Neural cell (in vitro differentiated cells): ENCODE results near the gene PMAIP1. TPM values are rescaled to one million over a fixed set of nuclear protein-coding genes. Genes with fewer than 3 reads are reported as not detected.

Experiments
- H2AFZ ChIP-seq: fragments of 200-600, 300-800 bp; sonication (generic), shearing (Covaris generic); 2 replicates; pipeline ENCODE4 v1.6.0; 2014; ENCODE audit warnings: low read depth, mild to moderate bottlenecking, antibody characterized with exemption, low read length, moderate library complexity
- H3F3A ChIP-seq: fragments of 200-600 bp; shearing (Covaris generic); 2 replicates; pipeline ENCODE4 v1.6.1; 2016; ENCODE audit warnings: mild to moderate bottlenecking, moderate library complexity, mixed read lengths, antibody characterized with exemption, low read length; ENCODE audit not compliant: insufficient read depth, poor library complexity, severe bottlenecking
- H3K27ac ChIP-seq: fragments of 200-600, 300-800 bp; sonication (generic), shearing (Covaris generic); 2 replicates; pipeline ENCODE4 v1.5.1; 2014; ENCODE audit warnings: mild to moderate bottlenecking, low read length, moderate library complexity
- H3K27me3 ChIP-seq: fragments of 300-800, 200-600 bp; sonication (generic), shearing (Covaris generic); 2 replicates; pipeline ENCODE4 v1.6.0; 2014; ENCODE audit warnings: mild to moderate bottlenecking, low read depth, low read length, moderate library complexity; ENCODE audit not compliant: insufficient read depth
- H3K36me3 ChIP-seq: fragments of 300-800, 200-600 bp; sonication (generic), shearing (Covaris generic); 2 replicates; pipeline ENCODE4 v1.5.1; 2014; ENCODE audit warnings: mild to moderate bottlenecking, antibody characterized with exemption, low read length, moderate library complexity; ENCODE audit not compliant: insufficient read depth
- H3K4me2 ChIP-seq: fragments of 300-800, 200-600 bp; sonication (generic), shearing (Covaris generic); 2 replicates; pipeline ENCODE4 v1.6.0; 2014; ENCODE audit warnings: mild to moderate bottlenecking, low read length
- H3K4me3 ChIP-seq: fragments of 300-800, 200-600 bp; sonication (generic), shearing (Covaris generic); 2 replicates; pipeline ENCODE4 v1.5.1; 2014; ENCODE audit warnings: mild to moderate bottlenecking, low read length, moderate library complexity
- H3K79me2 ChIP-seq: fragments of 200-600 bp; shearing (Covaris generic); replicated peaks from 2 replicates; pipeline ENCODE4 v1.6.0; 2014; ENCODE audit warnings: mild to moderate bottlenecking, low read length, moderate library complexity; ENCODE audit not compliant: insufficient read depth
- H3K9ac ChIP-seq: fragments of 300-800, 200-600 bp; sonication (generic), shearing (Covaris generic); 2 replicates; pipeline ENCODE4 v1.6.1; 2016; ENCODE audit warnings: mild to moderate bottlenecking, low read length, mixed read lengths
- H3K9me2 ChIP-seq: fragments of 200-600 bp; shearing (Covaris generic); 2 replicates; pipeline ENCODE4 v1.6.1; 2016; ENCODE audit warnings: mild to moderate bottlenecking, low read length, mixed read lengths; ENCODE audit not compliant: insufficient read depth
- H3K9me3 ChIP-seq: fragments of 200-600, 300-800 bp; sonication (generic), shearing (Covaris generic); 2 replicates; pipeline ENCODE4 v1.6.1; 2016; ENCODE audit warnings: mild to moderate bottlenecking, mixed run types, low read length, moderate library complexity, mixed read lengths
- H4K20me1 ChIP-seq: fragments of 200-600 bp; shearing (Covaris generic); 2 replicates; pipeline ENCODE4 v1.6.1; 2016; ENCODE audit warnings: mild to moderate bottlenecking, mixed run types; ENCODE audit not compliant: insufficient read depth
- EP300 ChIP-seq: fragments of 450-650 bp; conservative IDR thresholded peaks from 2 replicates; pipeline ENCODE4 v1.6.1; 2014; ENCODE audit warnings: antibody characterized with exemption, mild to moderate bottlenecking, moderate library complexity; ENCODE audit not compliant: poor library complexity, severe bottlenecking
- EZH2 ChIP-seq: fragments of 200-600, 300-800 bp; shearing (Covaris generic), sonication (generic); IDR thresholded peaks from 2 replicates; pipeline ENCODE4 v1.6.1; 2014; ENCODE audit warnings: antibody characterized with exemption, low read length, borderline replicate concordance, mild to moderate bottlenecking; ENCODE audit not compliant: insufficient read depth, poor library complexity, severe bottlenecking
- MXI1 ChIP-seq: fragments of 450-650 bp; conservative IDR thresholded peaks from 2 replicates; pipeline ENCODE4 v1.6.1; 2014; ENCODE audit warnings: antibody characterized with exemption, mild to moderate bottlenecking; ENCODE audit not compliant: poor library complexity, severe bottlenecking
- POLR2AphosphoS5 ChIP-seq: IDR thresholded peaks from 2 replicates; pipeline ENCODE4 v1.6.1; 2012
- RAD21 ChIP-seq: fragments of 450-650 bp; conservative IDR thresholded peaks from 2 replicates; pipeline ENCODE4 v1.6.1; 2014; ENCODE audit warnings: antibody characterized with exemption, mild to moderate bottlenecking, moderate library complexity
- SMC3 ChIP-seq: fragments of 450-650 bp; conservative IDR thresholded peaks from 2 replicates; pipeline ENCODE4 v1.6.1; 2014; ENCODE audit warnings: antibody characterized with exemption, mild to moderate bottlenecking, moderate library complexity; ENCODE audit not compliant: poor library complexity
- TAF1 ChIP-seq: IDR thresholded peaks from 2 replicates; pipeline ENCODE4 v1.6.1; 2012; ENCODE audit warnings: low read depth
- polyA plus RNA-seq: library from polyadenylated mRNA; depleted of rRNA; stranded (reverse); fragments of >200 nt; gene quantifications from 2 replicates; pipeline ENCODE4 v1.2.3, GENCODE V29; 2014
- TF ChIP-seq, protein P1 (sequence below): fragments of 450-650 bp; IDR thresholded peaks from 2 replicates; pipeline ENCODE4 v1.5.1; 2014; ENCODE audit warnings: antibody characterized with exemption, mild to moderate bottlenecking, moderate library complexity; ENCODE audit not compliant: poor library complexity, severe bottlenecking
- TF ChIP-seq, protein P2 (sequence below): IDR thresholded peaks from 2 replicates; pipeline ENCODE4 v1.6.1; 2012; ENCODE audit warnings: borderline replicate concordance

The PMAIP1 gene
- polyA plus RNA-seq, 1 donor from 2014 or later, result 2.4 TPM

DNA sequence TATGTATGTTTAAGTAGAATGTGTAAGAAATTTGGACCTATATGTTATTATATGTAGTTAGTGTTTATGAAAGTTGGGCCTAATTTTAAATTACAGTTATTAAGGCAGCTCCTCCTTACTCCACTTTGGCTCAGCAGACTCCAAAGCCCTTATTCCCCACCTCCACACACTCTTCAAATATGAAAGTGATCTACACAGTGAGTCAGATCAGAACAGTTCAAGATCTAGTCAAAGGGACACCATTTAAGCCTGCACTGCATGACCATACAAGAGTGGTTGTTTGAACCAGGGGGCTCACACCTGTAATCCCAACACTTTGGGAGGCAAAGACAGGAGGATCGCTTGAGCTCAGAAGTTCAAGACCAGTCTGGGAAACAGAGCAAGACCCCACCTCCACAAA, 21.2 kb upstream of the PMAIP1 start:
- no peak overlapping the region for H2AFZ ChIP-seq
- H3K9me3 ChIP-seq, result no peaks in the 10 kb centered on the region
- no peak for TF ChIP-seq RAD21
- TF ChIP-seq MXI1, result no peak
- no peak for TF ChIP-seq POLR2AphosphoS5
- TF ChIP-seq EZH2, result no peak
- TF ChIP-seq, protein P1, sequence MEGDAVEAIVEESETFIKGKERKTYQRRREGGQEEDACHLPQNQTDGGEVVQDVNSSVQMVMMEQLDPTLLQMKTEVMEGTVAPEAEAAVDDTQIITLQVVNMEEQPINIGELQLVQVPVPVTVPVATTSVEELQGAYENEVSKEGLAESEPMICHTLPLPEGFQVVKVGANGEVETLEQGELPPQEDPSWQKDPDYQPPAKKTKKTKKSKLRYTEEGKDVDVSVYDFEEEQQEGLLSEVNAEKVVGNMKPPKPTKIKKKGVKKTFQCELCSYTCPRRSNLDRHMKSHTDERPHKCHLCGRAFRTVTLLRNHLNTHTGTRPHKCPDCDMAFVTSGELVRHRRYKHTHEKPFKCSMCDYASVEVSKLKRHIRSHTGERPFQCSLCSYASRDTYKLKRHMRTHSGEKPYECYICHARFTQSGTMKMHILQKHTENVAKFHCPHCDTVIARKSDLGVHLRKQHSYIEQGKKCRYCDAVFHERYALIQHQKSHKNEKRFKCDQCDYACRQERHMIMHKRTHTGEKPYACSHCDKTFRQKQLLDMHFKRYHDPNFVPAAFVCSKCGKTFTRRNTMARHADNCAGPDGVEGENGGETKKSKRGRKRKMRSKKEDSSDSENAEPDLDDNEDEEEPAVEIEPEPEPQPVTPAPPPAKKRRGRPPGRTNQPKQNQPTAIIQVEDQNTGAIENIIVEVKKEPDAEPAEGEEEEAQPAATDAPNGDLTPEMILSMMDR, result no peak
- no peaks in the 10 kb centered on the region for H3K9me2 ChIP-seq
- H3K27me3 ChIP-seq, result no peaks in the 10 kb centered on the region
- H3F3A ChIP-seq, result no peaks in the 10 kb centered on the region
- H3K36me3 ChIP-seq, result no peaks in the 10 kb centered on the region
- H3K4me3 ChIP-seq, result no peak overlapping the region
- no peak overlapping the region for H3K27ac ChIP-seq
- no peaks in the 10 kb centered on the region for H3K79me2 ChIP-seq
- no peak overlapping the region for H3K4me2 ChIP-seq
- no peaks in the 10 kb centered on the region for H4K20me1 ChIP-seq
- no peak overlapping the region for H3K9ac ChIP-seq

DNA sequence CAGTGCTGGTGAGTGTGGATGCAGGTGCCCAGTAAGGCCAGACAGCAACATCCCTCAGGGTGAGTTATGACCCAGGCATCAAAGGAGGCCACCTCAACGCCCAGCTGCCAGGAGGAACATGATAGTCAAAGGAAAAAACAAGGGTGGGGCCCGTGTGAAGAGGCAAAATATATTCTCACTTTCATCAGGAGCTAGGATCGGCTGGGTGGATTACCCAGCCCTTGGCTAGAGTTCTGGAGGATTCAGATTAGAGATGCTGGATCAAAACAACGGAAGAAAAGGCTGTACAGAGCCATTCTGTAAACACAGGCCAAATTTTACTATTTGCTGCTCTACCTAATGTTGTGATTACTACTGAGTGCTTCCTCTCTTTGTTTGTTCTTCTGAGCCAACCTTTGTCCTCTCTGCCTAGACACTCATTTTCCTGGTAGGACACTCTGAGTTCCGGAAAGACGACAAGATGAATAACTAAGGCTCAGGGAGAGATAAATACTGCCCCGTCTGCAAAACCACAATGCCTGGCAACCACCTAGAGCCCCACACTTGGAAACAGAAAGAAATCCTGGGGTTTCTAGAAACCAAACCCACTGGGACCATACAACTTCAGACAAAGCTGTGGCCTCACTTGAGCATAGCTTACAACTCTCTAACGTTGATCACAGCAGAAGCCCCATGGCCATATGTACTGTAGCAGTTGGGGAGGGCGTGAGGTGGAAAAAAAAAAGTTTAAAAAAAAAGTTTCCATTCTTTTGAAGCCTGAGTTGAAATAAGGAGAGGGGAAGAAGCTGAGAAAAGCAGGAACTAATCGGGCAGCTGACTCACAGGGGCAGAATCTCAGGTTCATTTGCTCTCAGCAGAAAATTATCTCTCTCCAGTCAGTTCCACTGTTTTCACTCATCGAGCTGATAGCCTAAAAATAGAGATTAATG, 17.8 kb upstream of the PMAIP1 start:
- Histone ChIP-seq H3K27ac (no peak overlapping the region), H4K20me1 (no peaks in the 10 kb centered on the region), H3K9me3 (no peaks in the 10 kb centered on the region), H2AFZ (no peak overlapping the region), H3K36me3 (no peaks in the 10 kb centered on the region), H3F3A (no peaks in the 10 kb centered on the region), H3K9me2 (no peaks in the 10 kb centered on the region), H3K4me2 (no peak overlapping the region), H3K9ac (no peak overlapping the region), H3K27me3 (no peaks in the 10 kb centered on the region), H3K79me2 (no peaks in the 10 kb centered on the region), H3K4me3 (no peak overlapping the region)
- TF ChIP-seq, protein P1, result no peak
- TF ChIP-seq POLR2AphosphoS5 (no peak), SMC3 (no peak), RAD21 (no peak), EZH2 (no peak), MXI1 (no peak), TAF1 (no peak), EP300 (no peak)
- TF ChIP-seq, protein P2, sequence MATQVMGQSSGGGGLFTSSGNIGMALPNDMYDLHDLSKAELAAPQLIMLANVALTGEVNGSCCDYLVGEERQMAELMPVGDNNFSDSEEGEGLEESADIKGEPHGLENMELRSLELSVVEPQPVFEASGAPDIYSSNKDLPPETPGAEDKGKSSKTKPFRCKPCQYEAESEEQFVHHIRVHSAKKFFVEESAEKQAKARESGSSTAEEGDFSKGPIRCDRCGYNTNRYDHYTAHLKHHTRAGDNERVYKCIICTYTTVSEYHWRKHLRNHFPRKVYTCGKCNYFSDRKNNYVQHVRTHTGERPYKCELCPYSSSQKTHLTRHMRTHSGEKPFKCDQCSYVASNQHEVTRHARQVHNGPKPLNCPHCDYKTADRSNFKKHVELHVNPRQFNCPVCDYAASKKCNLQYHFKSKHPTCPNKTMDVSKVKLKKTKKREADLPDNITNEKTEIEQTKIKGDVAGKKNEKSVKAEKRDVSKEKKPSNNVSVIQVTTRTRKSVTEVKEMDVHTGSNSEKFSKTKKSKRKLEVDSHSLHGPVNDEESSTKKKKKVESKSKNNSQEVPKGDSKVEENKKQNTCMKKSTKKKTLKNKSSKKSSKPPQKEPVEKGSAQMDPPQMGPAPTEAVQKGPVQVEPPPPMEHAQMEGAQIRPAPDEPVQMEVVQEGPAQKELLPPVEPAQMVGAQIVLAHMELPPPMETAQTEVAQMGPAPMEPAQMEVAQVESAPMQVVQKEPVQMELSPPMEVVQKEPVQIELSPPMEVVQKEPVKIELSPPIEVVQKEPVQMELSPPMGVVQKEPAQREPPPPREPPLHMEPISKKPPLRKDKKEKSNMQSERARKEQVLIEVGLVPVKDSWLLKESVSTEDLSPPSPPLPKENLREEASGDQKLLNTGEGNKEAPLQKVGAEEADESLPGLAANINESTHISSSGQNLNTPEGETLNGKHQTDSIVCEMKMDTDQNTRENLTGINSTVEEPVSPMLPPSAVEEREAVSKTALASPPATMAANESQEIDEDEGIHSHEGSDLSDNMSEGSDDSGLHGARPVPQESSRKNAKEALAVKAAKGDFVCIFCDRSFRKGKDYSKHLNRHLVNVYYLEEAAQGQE, result no peak
